Astrocyte (in vitro differentiated cells and primary cell): ENCODE data around the gene AFF4.

Source experiments
- CTCF ChIP-seq: IDR thresholded peaks from 2 replicates; pipeline ENCODE4 v1.5.1; 2011; ENCODE audit warnings: low read depth, mild to moderate bottlenecking, inconsistent platforms, low read length, moderate library complexity; ENCODE audit not compliant: insufficient read depth
- EZH2 ChIP-seq: IDR thresholded peaks from 2 replicates; pipeline ENCODE4 v1.6.1; 2012; ENCODE audit warnings: mild to moderate bottlenecking, low read length, inconsistent platforms; ENCODE audit not compliant: insufficient read depth

GRCh38 chr5:132867046-132867451 lies 96.4 kb downstream of the AFF4 start:
- TF ChIP-seq CTCF (no peak), EZH2 (no peak)
